Measurements from ENCODE around the gene DTNA.
"Not testable (repeated sequence)": the region's sequence is repeated elsewhere in the genome, so short reads cannot be mapped to it uniquely, and the experiment has no call there.

Gene DTNA

DNA sequence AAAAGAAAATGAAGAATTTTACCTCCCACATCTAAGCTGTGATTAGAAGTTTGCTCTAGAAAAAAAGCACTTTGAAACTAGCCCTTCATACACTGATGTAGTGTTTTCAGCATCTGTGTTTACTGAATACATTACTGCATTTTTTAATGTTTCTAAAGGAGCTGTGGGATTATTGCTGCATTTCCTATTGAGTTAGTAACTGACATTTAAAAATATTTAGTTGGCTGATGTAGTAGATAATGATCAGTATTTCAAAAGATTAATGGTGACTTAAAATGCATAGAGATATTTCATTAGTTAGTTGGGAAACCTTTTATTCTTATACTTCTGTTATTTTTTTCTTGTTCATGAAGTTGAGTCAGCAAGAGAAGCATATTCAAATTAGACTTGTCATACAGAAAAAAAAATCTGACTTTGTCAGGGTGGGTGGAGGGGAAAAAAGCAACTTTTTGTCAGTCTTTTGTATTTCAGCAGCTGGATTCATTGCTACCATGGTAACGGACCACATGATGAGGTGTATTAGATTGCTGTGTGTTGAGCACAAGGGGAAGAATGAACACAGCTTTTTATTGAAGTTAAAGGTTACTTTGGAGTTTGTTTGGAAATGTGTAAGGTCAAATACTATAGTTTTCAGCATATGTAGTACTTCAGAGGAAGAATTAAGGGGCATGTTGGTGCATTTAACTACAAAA is at the start of gene DTNA:
TSS of gene DTNA (plus strand) at position 549 of the 692 bp plus-strand sequence. CDS start 45,679 bp downstream, outside the sequence.
- DNase-seq (ENCODE audit: low read depth), result no peak

DNA sequence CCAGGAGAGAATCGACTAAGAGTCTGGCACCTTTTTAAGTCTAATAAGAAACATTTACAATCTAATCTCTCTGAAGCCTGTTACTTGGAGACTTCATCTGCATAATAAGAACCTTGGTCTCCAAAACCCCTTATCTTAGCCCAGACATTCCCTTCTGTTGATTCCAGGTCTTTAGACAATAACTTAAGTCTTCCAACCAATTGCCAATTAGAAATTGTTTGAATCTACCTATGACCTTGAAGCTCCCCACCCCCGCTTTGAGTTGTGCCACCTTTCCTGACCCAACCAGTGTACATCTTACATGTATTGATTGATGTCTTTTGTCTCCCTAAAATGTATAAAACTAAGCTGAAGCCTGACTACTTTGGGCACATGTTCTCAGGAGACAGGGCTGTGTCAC is 49.5 kb upstream of the DTNA start:
- DNase-seq (ENCODE audit: low read depth), result no peak

DNA sequence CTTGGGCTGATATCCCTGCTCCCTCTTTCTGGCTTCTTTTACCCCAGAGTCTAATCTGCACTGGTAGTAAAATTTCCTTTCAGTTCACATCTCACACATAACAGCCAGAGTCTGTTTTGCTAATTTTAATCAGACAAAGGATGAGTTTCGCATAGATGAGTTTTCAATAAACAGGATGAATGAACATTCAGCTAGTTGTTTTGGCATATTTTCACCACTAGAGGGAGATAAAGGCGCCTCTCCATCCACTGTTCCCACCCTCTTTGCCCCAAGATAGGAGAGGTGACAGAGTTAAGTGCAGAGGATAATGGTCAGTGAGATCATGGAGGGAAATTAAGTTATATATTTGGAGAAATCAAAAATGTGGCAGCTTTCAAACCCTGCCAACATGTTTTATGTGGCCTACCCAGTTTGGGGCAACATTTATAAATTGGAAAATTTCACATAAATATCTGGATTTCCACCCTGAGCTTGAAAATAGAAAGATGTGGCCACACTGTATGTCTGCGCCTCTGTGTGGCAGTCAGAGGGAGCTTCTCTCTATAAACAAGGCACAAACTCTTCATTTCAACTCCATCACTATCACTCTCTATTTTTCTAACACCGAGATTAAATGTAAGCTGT is 48.5 kb upstream of the DTNA start:
- DNase-seq (ENCODE audit: low read depth), result no peak

DNA sequence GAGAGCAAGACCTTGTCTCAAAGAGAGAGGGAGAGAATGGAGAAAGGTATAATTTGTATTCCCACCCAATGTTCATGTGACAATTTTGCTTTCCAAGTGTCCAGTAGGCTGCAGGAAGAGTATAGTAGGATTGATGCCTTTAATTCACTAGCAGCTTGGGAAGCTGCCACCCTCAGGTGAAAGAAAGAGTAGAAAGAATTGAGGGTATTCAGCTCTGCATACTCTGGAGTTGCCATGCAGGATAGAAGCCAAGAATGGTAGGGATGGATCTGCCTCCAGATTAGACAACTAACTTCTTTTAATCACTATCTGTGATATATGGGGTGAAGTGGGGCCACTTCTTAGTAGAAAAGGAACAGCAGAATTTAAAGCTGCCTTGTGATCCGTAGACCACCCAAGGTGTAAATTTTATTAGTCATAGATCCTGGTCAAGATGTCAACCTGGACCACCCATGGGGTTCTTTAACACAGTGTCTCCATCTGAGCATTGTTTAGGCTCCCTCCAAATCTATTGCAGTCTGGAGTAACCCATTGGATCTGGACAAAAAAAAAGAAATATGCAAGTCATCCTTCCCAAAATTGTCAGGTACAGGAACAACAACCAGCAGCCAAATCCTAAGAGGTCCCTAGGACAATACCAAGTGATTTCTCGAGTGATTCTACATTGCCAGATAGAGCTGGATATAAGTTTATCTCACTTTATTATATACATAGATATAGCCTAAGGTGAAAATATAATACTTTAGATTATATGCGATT is 33.1 kb upstream of the DTNA start:
- DNase-seq (ENCODE audit: low read depth), result no peak

DNA sequence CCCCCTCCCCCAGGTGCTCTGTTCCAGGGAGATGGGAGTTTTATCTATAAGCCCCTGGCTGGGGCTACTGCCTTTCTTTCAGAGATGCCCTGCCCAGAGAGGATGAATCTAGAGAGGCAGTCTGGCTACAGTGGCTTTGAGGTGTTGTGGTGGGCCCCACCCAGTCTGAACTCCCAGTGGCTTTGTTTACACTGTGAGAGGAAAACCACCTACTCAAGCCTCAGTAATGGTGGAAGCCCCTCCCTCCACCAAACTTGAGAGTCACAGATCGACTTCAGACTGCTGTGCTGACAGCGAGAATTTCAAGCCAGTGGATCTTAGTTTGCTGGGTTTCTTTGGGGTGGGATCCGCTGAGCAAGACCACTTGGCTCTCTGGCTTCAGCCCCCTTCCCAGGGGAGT is 20.3 kb upstream of the DTNA start:
- not testable (repeated sequence) for DNase-seq (ENCODE audit: low read depth)

DNA sequence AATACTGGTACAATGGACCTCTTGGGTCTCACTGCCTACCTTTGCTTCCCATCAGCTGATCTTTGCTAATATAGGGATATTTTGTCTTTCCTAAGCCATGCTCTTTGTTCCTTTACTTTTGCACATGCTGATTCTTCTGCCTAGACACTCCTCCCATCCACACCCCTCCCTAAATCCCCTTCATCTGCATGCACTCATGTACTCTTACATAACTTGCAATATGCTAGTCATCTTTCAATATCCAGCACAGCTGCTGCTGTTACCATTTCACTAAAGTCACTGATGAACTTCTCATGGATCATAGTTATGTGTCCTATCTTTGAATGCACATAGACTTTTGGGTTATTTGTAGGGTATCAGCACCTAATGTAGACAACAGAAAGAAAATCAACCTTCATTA is 18.5 kb upstream of the DTNA start:
- no peak for DNase-seq (ENCODE audit: low read depth)

DNA sequence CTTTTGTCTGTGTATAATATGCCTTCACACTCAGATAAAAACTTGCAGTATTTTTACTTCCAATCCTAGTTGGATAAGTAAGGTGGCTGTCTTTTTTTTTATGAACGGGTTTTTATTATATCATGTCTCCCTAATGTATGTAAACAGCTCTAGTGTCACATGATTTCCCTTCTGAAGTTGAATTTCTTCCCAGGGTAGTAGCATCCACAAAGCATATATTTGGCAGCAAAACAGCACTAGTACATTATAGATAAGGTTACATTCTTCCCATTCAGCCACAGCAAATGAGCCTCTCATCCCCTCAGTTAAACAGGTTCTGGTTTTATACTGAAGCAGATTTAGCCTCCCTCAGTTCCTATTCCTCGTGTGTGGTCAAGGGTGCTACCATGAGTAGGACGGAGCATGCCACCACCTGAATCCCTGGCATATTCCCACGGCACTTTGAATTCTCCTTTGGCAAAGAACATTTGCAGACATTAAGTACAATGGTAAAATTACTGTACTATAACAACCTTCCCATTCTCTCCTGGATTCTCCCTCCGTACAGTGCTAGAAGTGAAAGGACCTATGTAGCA is 15.4 kb upstream of the DTNA start:
- no peak for DNase-seq (ENCODE audit: low read depth)

DNA sequence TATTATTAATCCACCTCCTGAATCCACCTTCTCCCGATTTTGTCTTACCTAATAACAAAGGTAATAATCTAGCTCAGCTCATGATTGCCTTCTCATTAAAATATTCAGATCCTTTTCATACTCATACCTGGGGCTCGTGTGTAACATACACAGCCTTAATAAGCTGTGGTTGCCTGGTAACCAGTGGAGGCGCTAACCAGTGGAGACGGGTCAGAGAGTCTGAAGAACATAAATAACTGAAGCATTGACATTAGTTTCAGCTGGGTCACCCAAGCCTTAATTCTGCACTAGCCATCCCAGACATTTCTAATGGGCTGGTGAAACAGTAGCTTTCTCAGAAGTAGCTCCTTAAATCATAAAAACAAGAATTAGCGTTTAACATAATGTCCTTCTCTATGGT is 14.8 kb upstream of the DTNA start:
- no peak for DNase-seq (ENCODE audit: low read depth)

DNA sequence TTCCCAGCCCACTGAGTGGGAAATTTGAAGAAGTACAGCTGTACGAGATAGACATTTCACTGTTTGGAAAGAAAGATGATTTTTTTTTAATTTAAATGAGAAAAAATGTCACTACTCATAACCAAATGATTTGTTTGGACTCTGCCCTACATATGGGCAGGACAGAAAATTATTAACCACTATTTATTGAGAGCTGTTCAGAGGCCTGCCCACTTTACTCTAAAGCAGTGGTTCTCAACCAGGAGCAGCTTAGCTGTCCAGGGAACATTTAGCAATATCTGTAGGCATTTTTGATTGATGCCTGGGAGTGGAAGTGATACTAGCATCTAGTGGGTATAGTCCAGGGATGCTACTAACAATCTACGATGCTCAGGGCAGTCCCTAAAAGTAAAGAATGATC is 13.4 kb upstream of the DTNA start:
- DNase-seq (ENCODE audit: low read depth), result no peak

DNA sequence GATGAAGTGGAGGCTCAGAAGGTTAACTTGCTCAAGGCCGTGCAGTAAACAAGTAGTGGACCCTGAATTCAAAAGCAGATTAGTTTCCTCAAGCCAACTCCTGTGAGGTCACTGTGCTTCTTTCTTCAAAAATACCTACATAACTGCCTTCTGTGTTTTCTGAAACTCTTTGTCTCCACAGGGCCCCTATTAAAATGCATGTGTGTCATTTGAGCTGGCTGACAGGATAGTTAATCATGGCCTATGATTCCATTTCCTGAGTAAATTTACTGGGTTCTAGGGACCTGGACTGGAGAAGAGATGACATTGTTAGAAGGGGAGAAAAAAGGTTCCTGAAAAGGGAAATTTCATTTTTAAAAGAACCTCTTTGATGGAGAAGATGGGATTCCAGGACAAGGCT is 12.9 kb upstream of the DTNA start:
- DNase-seq (ENCODE audit: low read depth), result no peak

DNA sequence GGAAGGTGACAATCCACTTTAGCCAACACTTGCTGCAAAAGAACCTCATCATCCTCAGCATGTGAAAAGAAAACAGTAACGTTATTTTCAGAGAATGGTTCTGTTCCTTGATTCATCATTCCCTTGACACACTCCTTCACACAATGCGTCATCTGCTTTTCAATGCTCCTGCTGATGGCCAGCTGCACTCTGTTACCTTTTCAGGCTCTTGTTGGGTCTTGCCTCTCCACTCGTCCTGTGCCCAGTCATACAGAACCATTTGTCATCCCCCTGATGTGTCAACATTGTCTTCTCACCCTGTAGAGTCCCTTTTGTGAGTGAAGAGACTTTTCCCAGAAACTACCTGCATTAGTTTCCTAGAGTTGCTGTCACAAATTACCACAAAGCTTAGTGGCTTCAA is 12.2 kb upstream of the DTNA start:
- DNase-seq (ENCODE audit: low read depth), result no peak

DNA sequence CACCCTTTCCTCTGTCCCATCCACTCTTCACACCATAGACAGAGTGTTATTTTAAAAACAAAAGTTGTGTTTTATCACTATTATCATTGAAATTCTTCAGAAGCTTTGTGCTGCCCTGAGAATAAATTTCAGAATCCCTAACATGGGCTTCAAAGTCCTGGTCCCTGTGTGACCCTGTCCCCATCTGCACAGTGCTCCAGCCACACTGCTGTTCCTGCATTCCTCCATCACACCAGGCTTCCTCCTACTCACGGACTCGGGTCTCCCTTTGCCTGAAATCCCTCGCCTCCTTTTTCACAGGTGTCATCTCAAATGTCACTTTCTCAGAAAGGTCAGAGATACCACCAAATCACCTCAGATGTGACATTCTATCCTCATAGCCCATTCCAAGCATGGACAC is 8.2 kb upstream of the DTNA start:
- DNase-seq (ENCODE audit: low read depth), result no peak

DNA sequence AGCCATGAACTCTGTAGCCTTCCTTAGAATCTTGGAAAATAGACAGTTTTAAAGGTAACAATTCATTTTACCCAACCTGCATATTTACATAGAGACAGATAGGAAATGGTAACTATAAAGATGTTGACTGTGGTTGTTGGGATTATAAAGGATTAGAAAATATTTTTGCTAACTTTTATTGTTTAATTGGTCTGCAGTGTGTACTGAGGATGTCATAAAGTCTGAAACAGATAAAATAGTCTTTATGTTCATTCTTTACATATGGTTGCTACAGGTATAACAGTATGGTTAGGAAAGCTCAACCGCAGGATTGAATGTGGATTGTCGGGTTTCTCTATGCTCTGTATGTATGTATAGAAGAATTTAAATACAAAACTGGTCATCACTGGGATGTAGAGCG is 7.3 kb upstream of the DTNA start:
- no peak for DNase-seq (ENCODE audit: low read depth)

DNA sequence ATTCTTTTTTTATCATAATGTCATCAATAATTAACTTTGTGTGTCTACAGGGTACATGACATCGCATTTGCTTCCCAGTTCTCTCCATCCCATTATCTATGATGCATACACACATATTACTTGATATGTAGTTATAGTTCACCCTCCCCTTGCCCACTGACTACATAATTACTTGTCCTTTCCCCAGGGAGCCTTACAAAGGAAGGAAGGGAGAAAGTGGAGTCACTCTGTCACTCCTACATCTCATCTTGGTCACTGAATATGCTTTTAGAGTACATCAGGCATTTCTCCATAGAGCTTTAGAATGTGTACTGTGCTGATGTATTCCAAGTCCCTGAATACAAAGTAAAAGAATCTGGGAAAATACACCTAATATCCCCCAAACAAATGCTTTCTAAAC is 6.0 kb upstream of the DTNA start:
- DNase-seq (ENCODE audit: low read depth), result no peak

DNA sequence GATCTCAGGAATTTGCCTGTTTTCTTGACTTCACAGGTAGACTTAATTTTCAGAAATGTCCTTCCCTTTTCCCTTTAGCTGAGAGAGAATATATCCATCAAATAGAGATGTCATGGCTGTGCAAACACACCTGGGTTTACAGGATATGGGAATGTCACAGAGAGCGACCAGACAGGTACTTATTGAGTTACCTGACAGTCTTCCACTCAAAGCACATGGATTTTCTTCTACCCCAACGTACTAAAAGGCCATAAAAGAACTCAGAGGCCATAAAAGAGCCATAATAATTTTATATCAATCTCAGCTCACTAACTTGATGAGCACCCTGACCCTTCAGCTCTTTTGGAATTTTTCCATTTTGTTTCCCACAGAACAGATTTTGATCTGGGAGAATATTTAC is 5.3 kb upstream of the DTNA start:
- DNase-seq (ENCODE audit: low read depth), result no peak

DNA sequence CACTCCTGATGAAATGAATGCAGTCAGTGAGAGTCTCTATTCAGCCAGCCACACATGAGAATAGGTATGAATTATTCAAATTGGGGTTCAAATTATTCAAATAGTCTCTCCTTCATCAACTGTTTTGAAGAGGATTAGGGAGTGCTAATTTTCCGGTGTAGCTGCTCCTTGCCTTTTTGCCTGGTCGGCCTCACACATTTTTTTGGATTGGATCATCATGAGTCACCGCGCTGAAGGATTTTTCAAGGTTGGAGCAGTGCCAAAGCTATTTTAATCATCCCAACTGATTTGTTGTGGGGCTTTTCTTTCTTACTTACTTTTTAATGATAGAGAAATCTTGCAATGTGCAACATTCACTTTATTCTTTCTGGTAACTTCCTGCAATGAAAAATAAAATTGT is 2.4 kb upstream of the DTNA start:
- DNase-seq (ENCODE audit: low read depth), result no peak

DNA sequence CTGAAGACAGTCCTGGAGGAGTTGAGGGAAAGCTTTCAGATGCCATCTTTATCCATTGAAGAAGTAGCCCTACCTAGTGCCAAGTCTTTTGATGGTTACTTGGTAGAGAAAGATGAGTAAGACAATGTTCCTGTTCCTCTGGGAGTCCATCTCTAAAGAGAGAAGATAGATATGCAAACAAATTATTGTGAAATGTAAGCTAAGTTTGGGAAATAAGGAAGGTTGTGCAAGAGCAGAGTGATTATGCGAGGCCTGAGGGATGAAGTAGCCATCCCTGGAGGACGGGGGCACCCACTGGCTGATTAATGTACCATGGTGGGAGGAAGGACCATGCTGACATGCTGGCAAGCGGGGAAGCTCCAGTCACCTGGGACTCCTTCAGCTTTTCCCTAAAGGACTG is 994 bp upstream of the DTNA start:
- DNase-seq (ENCODE audit: low read depth), result no peak

DNA sequence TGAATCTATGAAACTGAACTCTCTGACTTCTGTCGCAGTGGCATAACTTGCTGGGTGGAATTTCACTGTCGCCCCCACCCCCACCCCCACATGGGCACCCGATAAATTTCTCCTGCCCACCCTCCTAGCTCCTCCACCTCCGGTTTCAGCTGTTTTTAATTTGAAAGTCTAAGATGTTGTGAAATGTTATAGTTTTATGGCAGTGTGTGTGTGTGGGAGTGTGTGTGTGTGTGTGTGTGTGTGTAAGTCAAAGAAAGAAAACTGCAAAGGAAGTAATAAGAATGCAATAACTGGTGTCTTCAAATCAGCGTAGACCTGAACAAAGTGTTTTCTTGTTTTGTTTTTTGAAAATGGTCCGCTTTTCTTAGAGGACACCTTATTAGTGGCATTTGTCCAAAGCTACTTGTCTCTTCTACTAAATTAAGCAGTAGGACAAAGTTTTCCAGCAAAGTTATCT is 388 bp downstream of the DTNA start:
- DNase-seq (ENCODE audit: low read depth), result no peak

DNA sequence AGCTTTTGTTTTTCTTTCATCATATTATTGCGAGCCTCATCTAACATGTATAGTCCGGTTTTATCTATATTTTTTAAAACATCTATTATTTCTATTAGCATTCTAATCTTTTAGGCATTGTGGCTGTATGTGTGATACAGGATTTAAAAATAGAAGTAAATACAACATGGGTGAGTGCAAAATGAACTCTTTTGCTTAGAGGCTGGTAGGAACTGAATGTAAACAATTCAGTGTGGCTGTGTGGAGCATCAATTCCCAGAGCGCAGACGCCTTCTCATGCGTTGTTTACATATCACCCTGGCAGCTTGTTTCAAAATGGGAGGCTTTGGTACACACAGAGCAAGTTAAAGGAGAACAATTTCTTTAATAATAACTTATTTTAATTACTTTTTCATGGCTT is 836 bp downstream of the DTNA start:
- no peak for DNase-seq (ENCODE audit: low read depth)

DNA sequence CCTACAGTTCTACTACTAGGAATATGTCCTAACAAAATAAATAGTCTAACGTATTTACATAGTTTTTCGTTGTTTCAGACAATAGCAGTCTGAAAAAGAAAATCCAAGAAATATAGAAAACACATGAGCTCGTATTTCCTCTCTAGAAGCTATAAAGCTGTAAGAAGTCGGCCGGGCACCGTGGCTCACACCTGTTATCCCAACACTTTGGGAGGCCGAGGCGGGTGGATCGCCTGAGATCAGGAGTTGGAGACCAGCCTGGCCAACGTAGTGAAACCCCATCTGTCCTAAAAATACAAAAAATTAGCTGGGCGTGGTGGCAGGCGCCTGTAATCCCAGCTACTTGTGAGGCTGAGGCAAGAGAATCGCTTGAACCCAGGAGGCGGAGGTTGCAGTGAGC is 6.0 kb downstream of the DTNA start:
- not testable (repeated sequence) for DNase-seq (ENCODE audit: low read depth)

DNA sequence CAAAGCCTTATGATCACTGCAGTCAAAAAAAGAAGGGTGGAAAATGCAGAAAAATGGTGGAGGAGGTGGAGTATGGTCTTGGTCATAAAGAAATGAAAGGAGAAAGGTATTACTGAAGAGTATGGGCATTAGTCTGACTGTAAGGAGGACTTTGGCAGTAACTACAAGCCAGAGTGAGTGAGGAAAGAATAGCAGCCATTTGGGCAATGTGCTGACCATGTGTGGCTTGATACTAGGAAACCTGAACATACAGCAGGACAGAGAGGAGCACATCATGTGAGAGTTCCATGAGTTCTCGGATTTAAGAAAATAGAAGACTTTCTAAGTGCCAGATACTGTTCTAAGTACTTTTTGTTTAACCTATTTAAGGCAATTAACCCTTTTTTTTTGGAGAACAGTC is 8.5 kb downstream of the DTNA start:
- no peak for DNase-seq (ENCODE audit: low read depth)

DNA sequence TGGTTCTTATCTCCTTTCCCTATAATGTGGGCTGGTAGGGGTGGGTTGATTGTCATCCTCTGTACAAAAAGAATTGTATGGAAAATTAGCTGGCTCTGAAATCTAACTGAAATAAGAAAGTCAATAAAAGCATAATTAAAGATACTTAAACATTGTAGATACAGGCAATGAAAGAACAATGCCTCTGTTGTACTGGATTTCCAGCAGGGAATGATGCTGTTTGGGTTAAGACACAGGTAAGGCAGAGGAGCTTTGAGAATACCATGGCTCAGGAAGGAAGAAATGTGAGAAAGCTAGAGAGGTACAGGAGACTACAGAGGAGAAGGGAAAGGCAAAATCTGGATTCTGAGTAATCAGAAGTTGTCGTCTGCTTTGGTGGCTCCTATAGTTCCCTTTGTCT is 10.1 kb downstream of the DTNA start:
- DNase-seq (ENCODE audit: low read depth), result no peak

DNA sequence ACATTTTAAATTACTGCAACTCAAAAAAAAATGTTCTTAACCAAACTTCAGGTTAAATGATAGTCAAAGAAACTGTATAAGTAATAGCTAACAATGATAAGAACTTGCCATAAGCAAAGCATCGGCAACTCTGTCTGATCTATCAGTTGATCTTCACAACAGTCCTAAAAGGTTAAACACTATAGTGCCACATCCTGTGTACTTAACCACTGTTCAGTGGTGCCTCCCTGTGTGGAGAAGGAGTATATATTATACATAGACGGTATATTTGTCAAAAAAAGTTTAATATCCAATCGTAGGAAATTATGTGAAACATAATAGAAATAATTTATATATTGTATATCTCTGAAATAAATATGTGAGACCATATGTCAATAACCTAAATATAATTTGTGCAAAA is 13.0 kb downstream of the DTNA start:
- no peak for DNase-seq (ENCODE audit: low read depth)

All from activated gamma-delta T cell treated with anti-CD3 and anti-CD28 coated beads, Interleukin-2, amount 50 U/mL, for 16 hours (primary cell).